K562 (cell line): ENCODE data around the gene NME7. TPM values are rescaled to one million over a fixed set of nuclear protein-coding genes. Genes with fewer than 3 reads are reported as not detected.
A peak's percentile ranks its signal among the peaks of the same experiment; 100 is the strongest.

Experiments used
- ATAC-seq: fragments of 200-7000 bp; cut with Tn5 transposase; 3 replicates; pipeline ENCODE4 v1.9.1; 2020; ENCODE audit warnings: moderate library complexity
- BruUV-seq: library from RNA; stranded (reverse); fragments of 400-500 nt; replicated peaks from 2 replicates; lab custom pipeline; 2021; lab: Mats Ljungman, UMichigan
- CTCF ChIA-PET: fragments of 300-600 bp; formaldehyde crosslinking; extraction: SDS; loops from one replicate; lab custom pipeline; 2021; ENCODE audit warnings: low intra/inter-chr PET ratio; lab: Yijun Ruan, JAX
- POLR2A ChIA-PET: fragments of 300-600, 350-650 bp; sonication (Branson Sonifier 250); formaldehyde crosslinking; extraction: SDS; loops from one replicate; lab custom pipeline; 2021; ENCODE audit warnings: antibody characterized with exemption, inconsistent platforms; lab: Yijun Ruan, JAX
- DNase-seq, 4 experiments: peaks; one replicate each; pipeline versions ENCODE4 v3.0.0 to v3.0.0-alpha.2; 2011 to 2018; ENCODE audit warnings: low spot score in 3 of 4, mixed read lengths in 3 of 4; ENCODE audit errors: extremely low read depth in 1 of 4
- FAIRE-seq: peaks from 2 replicates; lab custom pipeline; 2011; peaks lifted over from hg19 to GRCh38; lab: Jason Lieb, UNC
- H2AFZ ChIP-seq: 2 replicates; pipeline ENCODE4 v1.6.0; 2011; ENCODE audit warnings: low read depth, low read length, control low read depth, inconsistent platforms
- H3K27ac ChIP-seq: fragments of 200-600 bp; 3 replicates; pipeline ENCODE4 v1.8.0; 2011; ENCODE audit warnings: low read depth, mild to moderate bottlenecking, control low read depth, inconsistent platforms, low read length, moderate library complexity, mixed read lengths; ENCODE audit errors: extremely low read depth
- H3K27me3 ChIP-seq, 2 experiments: fragments of 300-600 bp in 1 of 2; 2 replicates in 1 of 2; 3 replicates in 1 of 2; pipeline versions ENCODE4 v1.6.0 to v1.8.0; 2011; ENCODE audit warnings: inconsistent platforms in 2 of 2, low read length in 2 of 2, mild to moderate bottlenecking in 1 of 2, mixed read lengths in 1 of 2, moderate library complexity in 1 of 2; ENCODE audit not compliant: control insufficient read depth in 2 of 2, insufficient read depth in 2 of 2
- H3K36me3 ChIP-seq: fragments of 300-600 bp; 3 replicates; pipeline ENCODE4 v1.8.0; 2011; ENCODE audit warnings: mild to moderate bottlenecking, low read length, inconsistent platforms; ENCODE audit not compliant: control insufficient read depth, insufficient read depth
- H3K4me1 ChIP-seq, 2 experiments: fragments of 200-600 bp in 1 of 2; replicated peaks in 1 of 2; 2 replicates in 1 of 2; 3 replicates in 1 of 2; pipeline versions ENCODE4 v1.5.1 to v1.8.0; 2011; ENCODE audit warnings: inconsistent platforms in 2 of 2, low read length in 2 of 2, mild to moderate bottlenecking in 1 of 2, mixed read lengths in 1 of 2, moderate library complexity in 1 of 2; ENCODE audit not compliant: control insufficient read depth in 2 of 2, insufficient read depth in 2 of 2
- H3K4me2 ChIP-seq: 2 replicates; pipeline ENCODE4 v1.6.1; 2011; ENCODE audit warnings: low read length, control low read depth, inconsistent platforms, mixed read lengths; ENCODE audit not compliant: insufficient read depth
- H3K4me3 ChIP-seq: fragments of 200-600 bp; sonication (generic), shearing (Covaris generic); 2 replicates; pipeline ENCODE4 v1.5.1; 2016; ENCODE audit warnings: control low read depth, inconsistent platforms
- H3K79me2 ChIP-seq: fragments of 200-600 bp; 3 replicates; pipeline ENCODE4 v1.8.0; 2011; ENCODE audit warnings: low read length, inconsistent platforms; ENCODE audit not compliant: control insufficient read depth, insufficient read depth
- H3K9ac ChIP-seq, 2 experiments: 2 replicates each; pipeline versions ENCODE4 v1.6.0 to v1.6.1; 2011; ENCODE audit warnings: low read depth in 2 of 2, low read length in 2 of 2, control low read depth in 1 of 2, inconsistent platforms in 1 of 2, mild to moderate bottlenecking in 1 of 2, mixed read lengths in 1 of 2; ENCODE audit not compliant: insufficient read depth in 1 of 2
- H3K9me1 ChIP-seq: one replicate; pipeline ENCODE4 v1.6.0; 2011; ENCODE audit warnings: inconsistent platforms, mild to moderate bottlenecking, low read length, moderate library complexity; ENCODE audit not compliant: control insufficient read depth, insufficient read depth
- H3K9me3 ChIP-seq: replicated peaks from 2 replicates; pipeline ENCODE4 v1.5.1; 2011; ENCODE audit warnings: low read depth, low read length, inconsistent platforms; ENCODE audit not compliant: control insufficient read depth, insufficient read depth
- H4K20me1 ChIP-seq: replicated peaks from 2 replicates; pipeline ENCODE4 v1.6.1; 2011; ENCODE audit warnings: low read length, inconsistent platforms, mixed read lengths; ENCODE audit not compliant: control insufficient read depth, insufficient read depth
- ATF3 ChIP-seq, 2 experiments: fragments of 450-650 bp in 1 of 2; sonication (generic) in 1 of 2; formaldehyde crosslinking in 1 of 2; IDR thresholded peaks in 1 of 2; conservative IDR thresholded peaks in 1 of 2; 2 replicates each; pipeline versions ENCODE4 v1.6.1 to v1.8.1; 2016 to 2023; ENCODE audit warnings: mild to moderate bottlenecking in 2 of 2, moderate library complexity in 2 of 2, inconsistent platforms in 1 of 2, missing genetic modification reagents in 1 of 2
- ATF4 ChIP-seq: fragments of 450-650 bp; formaldehyde crosslinking; IDR thresholded peaks from 2 replicates; pipeline ENCODE4 v1.4.0; 2022; ENCODE audit warnings: mild to moderate bottlenecking, moderate library complexity
- FOXM1 ChIP-seq, 2 experiments: fragments of 450-650 bp in 1 of 2; sonication (generic) in 1 of 2; formaldehyde crosslinking in 1 of 2; IDR thresholded peaks; 2 replicates each; pipeline versions ENCODE4 v1.6.1 to v1.9.0; 2017 to 2022; ENCODE audit warnings: low read depth in 2 of 2, mild to moderate bottlenecking in 2 of 2, missing genetic modification reagents in 1 of 2, moderate library complexity in 1 of 2
- HDAC6 ChIP-seq: IDR thresholded peaks from 2 replicates; pipeline ENCODE4 v1.6.1; 2012; ENCODE audit warnings: low read depth, mild to moderate bottlenecking, control low read depth, inconsistent platforms, low read length, moderate library complexity
- HIVEP1 ChIP-seq: fragments of 250-450 bp; sonication (Bioruptor Pico); IDR thresholded peaks from 2 replicates; pipeline ENCODE4 v1.4.0; 2020; ENCODE audit warnings: mild to moderate bottlenecking
- KLF1 ChIP-seq: fragments of 450-650 bp; IDR thresholded peaks from 2 replicates; pipeline ENCODE4 v1.6.1; 2016; ENCODE audit warnings: missing genetic modification characterization, missing compliant biosample characterization
- MEIS2 ChIP-seq: fragments of 450-650 bp; IDR thresholded peaks from 2 replicates; pipeline ENCODE4 v1.6.1; 2014; ENCODE audit warnings: mild to moderate bottlenecking; ENCODE audit not compliant: partially characterized antibody
- STAT6 ChIP-seq: sonication (generic); formaldehyde crosslinking; IDR thresholded peaks from 2 replicates; pipeline ENCODE4 v1.8.1; 2023; ENCODE audit warnings: mild to moderate bottlenecking, missing genetic modification reagents
- ZC3H11A ChIP-seq: IDR thresholded peaks from 2 replicates; pipeline ENCODE4 v1.6.1; 2012; ENCODE audit warnings: low read depth, low read length, improper control_type of control experiment
- ZFPM2 ChIP-seq: fragments of 250-450 bp; sonication (Bioruptor Pico); IDR thresholded peaks from 2 replicates; pipeline ENCODE4 v1.5.1; 2022; ENCODE audit warnings: mild to moderate bottlenecking
- ZKSCAN1 ChIP-seq: fragments of 150-350 bp; IDR thresholded peaks from 2 replicates; pipeline ENCODE4 v1.6.1; 2016; ENCODE audit warnings: low read depth, low read length
- WGBS: fragments of 100-300 bp; shearing (Covaris generic); methylation state at CpG from one replicate; pipeline ENCODE4 v1.1.6; 2016; ENCODE audit warnings: low coverage, mixed read lengths; ENCODE audit not compliant: insufficient coverage; ENCODE audit errors: missing lambda C conversion rate; 5-methylcytosine and 5-hydroxymethylcytosine counted together
- in situ Hi-C: fragments of 300-500 bp; cut with MboI; formaldehyde crosslinking; loops from 4 replicates; pipeline ENCODE4 v1.15.0; 2018; ENCODE audit warnings: inconsistent platforms, mixed read lengths
- intact Hi-C: fragments of 100-400 bp; cut with micrococcal nuclease; formaldehyde crosslinking; loops from 2 replicates; pipeline ENCODE4 v1.14.2; 2022
- polyA plus RNA-seq, 8 experiments: library from polyadenylated mRNA; depleted of rRNA in 4 of 8; stranded (reverse) in 5 of 8; unstranded in 3 of 8; fragments of >200 nt; fragmentation: Nextera tagmentation in 2 of 8; fragmentation: Illumina TruSeq in 1 of 8; extraction: Ambion mirVana in 2 of 8; extraction: Trizol in 1 of 8; gene quantifications; 2 replicates each; pipeline versions ENCODE4 v1.2.1 to v1.2.3, GENCODE V29; 2011 to 2014; ENCODE audit warnings: inconsistent platforms in 1 of 8, missing spikeins in 1 of 8
- total RNA-seq, 7 experiments: library from RNA; depleted of rRNA in 6 of 7; stranded (reverse); fragments of >200 nt in 6 of 7; fragmentation: Illumina TruSeq in 2 of 7; extraction: Trizol in 2 of 7; gene quantifications; 2 replicates each; pipeline versions ENCODE4 v1.2.1 to v1.2.3, GENCODE V29; 2011 to 2021; ENCODE audit warnings: low replicate concordance in 1 of 7

The NME7 gene
- total and polyA plus RNA-seq, 9 of the 15 experiments (the other 6 are each of a cell fraction or from before 2014, with no cell fraction given) = 7.9 to 43.2 (median 23.9) TPM

- TF ChIP-seq STAT6 (CRISPR knock-in tag) = no peak
- no peak for TF ChIP-seq FOXM1 (IDR thresholded peaks at IDR 0.05; ENCODE audit: low read depth)
- no peak for TF ChIP-seq FOXM1 (CRISPR knock-in tag; IDR thresholded peaks at IDR 0.05; ENCODE audit: low read depth)
- TF ChIP-seq HDAC6 = no peak
- no peak for TF ChIP-seq ZC3H11A
- no peak for TF ChIP-seq ZKSCAN1
- no peak for TF ChIP-seq HIVEP1 (CRISPR knock-in tag)
- TF ChIP-seq ZFPM2 = no peak
- TF ChIP-seq MEIS2 = no peak
- no peak for TF ChIP-seq KLF1
Observed at GRCh38 chr1:169089776-169090175, 277.8 kb downstream of the NME7 start (continued).

- no peaks in the 10 kb centered on the region for H4K20me1 ChIP-seq
- intact Hi-C loops = no loop called here
Observed at GRCh38 chr1:169087876-169088275, 279.7 kb downstream of the NME7 start.

More at GRCh38 chr1:169087876-169088275, 279.7 kb downstream of the NME7 start:
- H3K4me3 ChIP-seq = no peak overlapping the region
- H3K9me1 ChIP-seq = no peaks in the 10 kb centered on the region
- H3K36me3 ChIP-seq = no peaks in the 10 kb centered on the region
- TF ChIP-seq ATF3 (IDR thresholded peaks at IDR 0.05) (0 out of 2 replicates have a peak, but pooled peaks have one; percentile 19), ATF3 (CRISPR knock-in tag; conservative IDR thresholded peaks at IDR 0.05) (no peak), ATF4 (CRISPR knock-in tag) (no peak)
- TF ChIP-seq, all 486 proteins: peak for 1
- Histone ChIP-seq H3K9me3 (no peaks in the 10 kb centered on the region), H2AFZ (no peak overlapping the region), H3K79me2 (no peaks in the 10 kb centered on the region), H3K27me3 (peaks cover 11 to 16% of the 10 kb centered on the region in 2 experiments; a peak in 4 of 5 replicates), H3K9ac (no peak overlapping the region), H3K4me2 (no peak overlapping the region), H3K27ac (no peak overlapping the region), H3K4me1 (no peaks in the 10 kb centered on the region)
- BruUV-seq = no TSS peak
- in situ Hi-C loops = no loop called here
- ChIA-PET POLR2A (no interaction called here), CTCF (no interaction called here)
- ATAC-seq (no peak), FAIRE-seq (no peak), DNase-seq (no peak)
- 5% methylated on average over 4 of the region's 4 CpGs for WGBS
